Cardiac fibroblast (primary cell): ENCODE results near the gene TNFRSF17.

Experiments used
- DNase-seq, 2 donors: peaks; one replicate each; pipeline versions ENCODE4 v3.0.0 to v3.0.0-alpha.2; 2010; ENCODE audit warnings: low read depth in 2 of 2
- H3K4me3 ChIP-seq, 2 donors: replicated peaks in 1 of 2; 1 replicate in 1 of 2; 2 replicates in 1 of 2; pipeline ENCODE4 v1.5.1; 2011; ENCODE audit warnings: low read depth in 2 of 2, low read length in 2 of 2, mild to moderate bottlenecking in 2 of 2, moderate library complexity in 1 of 2
- CTCF ChIP-seq: IDR thresholded peaks from one replicate; pipeline ENCODE4 v1.5.1; 2011; ENCODE audit warnings: low read depth, mild to moderate bottlenecking, low read length, inconsistent platforms

Gene TNFRSF17

GRCh38 chr16:11976850-11977375 is 11.9 kb downstream of the TNFRSF17 start:
- TF ChIP-seq CTCF, result no peak
- H3K4me3 ChIP-seq, result peak overlapping the region; percentile 71 to 95
- DNase-seq, result no peak

- TF ChIP-seq CTCF, result no peak
Measured at GRCh38 chr16:11977376-11978041, 12.5 kb downstream of the TNFRSF17 start.

GRCh38 chr16:11978080-11978479 is 13.1 kb downstream of the TNFRSF17 start:
- no peak for TF ChIP-seq CTCF
- DNase-seq, result no peak
- peak overlapping the region in 1 of 2 donors; percentile 71 for H3K4me3 ChIP-seq

More at GRCh38 chr16:11977376-11978041, 12.5 kb downstream of the TNFRSF17 start:
- DNase-seq, result peak; percentile 81
- H3K4me3 ChIP-seq, result peak overlapping the region; percentile 71 to 95

- H3K4me3 ChIP-seq, result no peak overlapping the region
- TF ChIP-seq CTCF, result no peak
- no peak for DNase-seq
Measured at GRCh38 chr16:11979013-11979672, 14.1 kb downstream of the TNFRSF17 start.

- no peak for DNase-seq
- no peak for TF ChIP-seq CTCF
- H3K4me3 ChIP-seq, result no peak overlapping the region
Measured at GRCh38 chr16:11980136-11980844, 15.3 kb downstream of the TNFRSF17 start.

- no peak for DNase-seq
- no peak overlapping the region for H3K4me3 ChIP-seq
- no peak for TF ChIP-seq CTCF
Measured at GRCh38 chr16:11985250-11985649, 20.2 kb downstream of the TNFRSF17 start.
